K562 (cell line): Measurements from ENCODE around the gene CREB5. TPM values are rescaled to one million over a fixed set of nuclear protein-coding genes. Genes with fewer than 3 reads are reported as not detected.

Experiments used
- ATAC-seq: fragments of 200-7000 bp; cut with Tn5 transposase; 3 replicates; pipeline ENCODE4 v1.9.1; 2020; ENCODE audit warnings: moderate library complexity
- BruUV-seq: library from RNA; stranded (reverse); fragments of 400-500 nt; replicated peaks from 2 replicates; lab custom pipeline; 2021; lab: Mats Ljungman, UMichigan
- CTCF ChIA-PET: fragments of 300-600 bp; formaldehyde crosslinking; extraction: SDS; loops from one replicate; lab custom pipeline; 2021; ENCODE audit warnings: low intra/inter-chr PET ratio; lab: Yijun Ruan, JAX
- POLR2A ChIA-PET: fragments of 300-600, 350-650 bp; sonication (Branson Sonifier 250); formaldehyde crosslinking; extraction: SDS; loops from one replicate; lab custom pipeline; 2021; ENCODE audit warnings: antibody characterized with exemption, inconsistent platforms; lab: Yijun Ruan, JAX
- DNase-seq, 4 experiments: peaks; one replicate each; pipeline versions ENCODE4 v3.0.0 to v3.0.0-alpha.2; 2011 to 2018; ENCODE audit warnings: low spot score in 3 of 4, mixed read lengths in 3 of 4; ENCODE audit errors: extremely low read depth in 1 of 4
- FAIRE-seq: peaks from 2 replicates; lab custom pipeline; 2011; peaks lifted over from hg19 to GRCh38; lab: Jason Lieb, UNC
- H2AFZ ChIP-seq: 2 replicates; pipeline ENCODE4 v1.6.0; 2011; ENCODE audit warnings: low read depth, low read length, control low read depth, inconsistent platforms
- H3K27ac ChIP-seq: fragments of 200-600 bp; 3 replicates; pipeline ENCODE4 v1.8.0; 2011; ENCODE audit warnings: low read depth, mild to moderate bottlenecking, control low read depth, inconsistent platforms, low read length, moderate library complexity, mixed read lengths; ENCODE audit errors: extremely low read depth
- H3K27me3 ChIP-seq, 2 experiments: fragments of 300-600 bp in 1 of 2; 2 replicates in 1 of 2; 3 replicates in 1 of 2; pipeline versions ENCODE4 v1.6.0 to v1.8.0; 2011; ENCODE audit warnings: inconsistent platforms in 2 of 2, low read length in 2 of 2, mild to moderate bottlenecking in 1 of 2, mixed read lengths in 1 of 2, moderate library complexity in 1 of 2; ENCODE audit not compliant: control insufficient read depth in 2 of 2, insufficient read depth in 2 of 2
- H3K36me3 ChIP-seq: fragments of 300-600 bp; 3 replicates; pipeline ENCODE4 v1.8.0; 2011; ENCODE audit warnings: mild to moderate bottlenecking, low read length, inconsistent platforms; ENCODE audit not compliant: control insufficient read depth, insufficient read depth
- H3K4me1 ChIP-seq, 2 experiments: fragments of 200-600 bp in 1 of 2; replicated peaks in 1 of 2; 2 replicates in 1 of 2; 3 replicates in 1 of 2; pipeline versions ENCODE4 v1.5.1 to v1.8.0; 2011; ENCODE audit warnings: inconsistent platforms in 2 of 2, low read length in 2 of 2, mild to moderate bottlenecking in 1 of 2, mixed read lengths in 1 of 2, moderate library complexity in 1 of 2; ENCODE audit not compliant: control insufficient read depth in 2 of 2, insufficient read depth in 2 of 2
- H3K4me2 ChIP-seq: 2 replicates; pipeline ENCODE4 v1.6.1; 2011; ENCODE audit warnings: low read length, control low read depth, inconsistent platforms, mixed read lengths; ENCODE audit not compliant: insufficient read depth
- H3K4me3 ChIP-seq: fragments of 200-600 bp; sonication (generic), shearing (Covaris generic); 2 replicates; pipeline ENCODE4 v1.5.1; 2016; ENCODE audit warnings: control low read depth, inconsistent platforms
- H3K79me2 ChIP-seq: fragments of 200-600 bp; 3 replicates; pipeline ENCODE4 v1.8.0; 2011; ENCODE audit warnings: low read length, inconsistent platforms; ENCODE audit not compliant: control insufficient read depth, insufficient read depth
- H3K9ac ChIP-seq, 2 experiments: 2 replicates each; pipeline versions ENCODE4 v1.6.0 to v1.6.1; 2011; ENCODE audit warnings: low read depth in 2 of 2, low read length in 2 of 2, control low read depth in 1 of 2, inconsistent platforms in 1 of 2, mild to moderate bottlenecking in 1 of 2, mixed read lengths in 1 of 2; ENCODE audit not compliant: insufficient read depth in 1 of 2
- H3K9me1 ChIP-seq: one replicate; pipeline ENCODE4 v1.6.0; 2011; ENCODE audit warnings: inconsistent platforms, mild to moderate bottlenecking, low read length, moderate library complexity; ENCODE audit not compliant: control insufficient read depth, insufficient read depth
- H3K9me3 ChIP-seq: replicated peaks from 2 replicates; pipeline ENCODE4 v1.5.1; 2011; ENCODE audit warnings: low read depth, low read length, inconsistent platforms; ENCODE audit not compliant: control insufficient read depth, insufficient read depth
- H4K20me1 ChIP-seq: replicated peaks from 2 replicates; pipeline ENCODE4 v1.6.1; 2011; ENCODE audit warnings: low read length, inconsistent platforms, mixed read lengths; ENCODE audit not compliant: control insufficient read depth, insufficient read depth
- ARID2 ChIP-seq: fragments of 450-650 bp; IDR thresholded peaks from 2 replicates; pipeline ENCODE4 v1.6.1; 2017; ENCODE audit warnings: antibody characterized with exemption, mild to moderate bottlenecking
- ASH1L ChIP-seq: fragments of 450-650 bp; IDR thresholded peaks from 2 replicates; pipeline ENCODE4 v1.6.1; 2018; ENCODE audit warnings: borderline replicate concordance, mild to moderate bottlenecking, low read depth; ENCODE audit not compliant: partially characterized antibody
- CHD2 ChIP-seq: IDR thresholded peaks from 2 replicates; pipeline ENCODE4 v1.6.1; 2011; ENCODE audit warnings: low read depth, low read length
- RAD21 ChIP-seq, 2 experiments: fragments of 250-450 bp in 1 of 2; fragments of 450-650 bp in 1 of 2; sonication (Bioruptor Pico) in 1 of 2; formaldehyde crosslinking in 1 of 2; IDR thresholded peaks in 1 of 2; conservative IDR thresholded peaks in 1 of 2; 2 replicates each; pipeline versions ENCODE4 v1.4.0 to v1.8.0; 2020 to 2022; ENCODE audit warnings: mild to moderate bottlenecking in 2 of 2, moderate library complexity in 1 of 2
- STAT5B ChIP-seq: fragments of 250-450 bp; sonication (Bioruptor Pico); IDR thresholded peaks from 2 replicates; pipeline ENCODE4 v1.8.0; 2021; ENCODE audit warnings: mild to moderate bottlenecking, inconsistent platforms
- ZNF274 ChIP-seq: IDR thresholded peaks from 2 replicates; pipeline ENCODE4 v1.6.1; 2011; ENCODE audit warnings: low read depth, mild to moderate bottlenecking, low read length, moderate library complexity, borderline replicate concordance
- WGBS: fragments of 100-300 bp; shearing (Covaris generic); methylation state at CpG from one replicate; pipeline ENCODE4 v1.1.6; 2016; ENCODE audit warnings: low coverage, mixed read lengths; ENCODE audit not compliant: insufficient coverage; ENCODE audit errors: missing lambda C conversion rate; 5-methylcytosine and 5-hydroxymethylcytosine counted together
- in situ Hi-C: fragments of 300-500 bp; cut with MboI; formaldehyde crosslinking; loops from 4 replicates; pipeline ENCODE4 v1.15.0; 2018; ENCODE audit warnings: inconsistent platforms, mixed read lengths
- intact Hi-C: fragments of 100-400 bp; cut with micrococcal nuclease; formaldehyde crosslinking; loops from 2 replicates; pipeline ENCODE4 v1.14.2; 2022
- polyA plus RNA-seq, 8 experiments: library from polyadenylated mRNA; depleted of rRNA in 4 of 8; stranded (reverse) in 5 of 8; unstranded in 3 of 8; fragments of >200 nt; fragmentation: Nextera tagmentation in 2 of 8; fragmentation: Illumina TruSeq in 1 of 8; extraction: Ambion mirVana in 2 of 8; extraction: Trizol in 1 of 8; gene quantifications; 2 replicates each; pipeline versions ENCODE4 v1.2.1 to v1.2.3, GENCODE V29; 2011 to 2014; ENCODE audit warnings: inconsistent platforms in 1 of 8, missing spikeins in 1 of 8
- total RNA-seq, 7 experiments: library from RNA; depleted of rRNA in 6 of 7; stranded (reverse); fragments of >200 nt in 6 of 7; fragmentation: Illumina TruSeq in 2 of 7; extraction: Trizol in 2 of 7; gene quantifications; 2 replicates each; pipeline versions ENCODE4 v1.2.1 to v1.2.3, GENCODE V29; 2011 to 2021; ENCODE audit warnings: low replicate concordance in 1 of 7
- TF ChIP-seq, protein P1 (sequence below): fragments of 450-650 bp; formaldehyde crosslinking; IDR thresholded peaks from 2 replicates; pipeline ENCODE4 v1.4.0; 2020; ENCODE audit warnings: mild to moderate bottlenecking, moderate library complexity
- TF ChIP-seq, protein P2 (sequence below): fragments of 250-450 bp; sonication (Bioruptor Pico); IDR thresholded peaks from 2 replicates; pipeline ENCODE4 v1.8.0; 2021; ENCODE audit warnings: moderate library complexity, mild to moderate bottlenecking, inconsistent platforms
- TF ChIP-seq, protein P3 (sequence below): fragments of 250-450 bp; sonication (Bioruptor Pico); IDR thresholded peaks from 2 replicates; pipeline ENCODE4 v1.5.0; 2020; ENCODE audit warnings: mild to moderate bottlenecking

Gene CREB5
- total and polyA plus RNA-seq, 9 of the 15 experiments (the other 6 are each of a cell fraction or from before 2014, with no cell fraction given) = 0.33 to 6.4 (median 1.8) TPM

DNA sequence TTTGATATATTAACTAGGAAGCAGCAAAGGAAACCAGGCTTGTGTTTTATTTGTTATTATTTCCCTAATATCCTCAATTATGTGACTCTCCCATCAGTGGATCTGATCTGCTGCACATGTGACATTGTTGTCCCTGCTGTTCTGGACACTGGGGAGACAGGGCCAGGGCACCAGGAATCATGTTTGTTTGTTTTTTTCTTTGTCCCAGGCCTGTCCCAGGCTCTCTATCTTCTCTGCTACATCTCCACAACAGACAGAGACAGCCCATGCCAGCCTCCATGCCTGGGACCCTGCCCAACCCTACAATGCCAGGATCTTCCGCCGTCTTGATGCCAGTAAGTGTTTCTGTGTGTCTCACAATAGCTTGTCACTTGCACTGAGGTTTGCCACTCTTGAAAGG is 306.2 kb downstream of the CREB5 start:
- no peaks in the 10 kb centered on the region for H3K9me3 ChIP-seq
- H3K4me2 ChIP-seq = no peak overlapping the region
- intact Hi-C loops = no loop called here
- H3K4me1 ChIP-seq = no peaks in the 10 kb centered on the region
- H3K27ac ChIP-seq = no peak overlapping the region
- no TSS peak for BruUV-seq
- H3K79me2 ChIP-seq = no peaks in the 10 kb centered on the region
- no peak for DNase-seq
- H3K9ac ChIP-seq = no peak overlapping the region
- no peak for FAIRE-seq
- ChIA-PET POLR2A (no interaction called here), CTCF (no interaction called here)
- WGBS = 13% methylated on average over 2 of the region's 2 CpGs
- H3K27me3 ChIP-seq = no peaks in the 10 kb centered on the region
- H3K9me1 ChIP-seq = no peaks in the 10 kb centered on the region
- in situ Hi-C loops = no loop called here
- H3K36me3 ChIP-seq = no peaks in the 10 kb centered on the region
- no peak overlapping the region for H3K4me3 ChIP-seq
- H4K20me1 ChIP-seq = no peaks in the 10 kb centered on the region; the same call in 1 of the 2 replicates
- no peak for ATAC-seq
- H2AFZ ChIP-seq = no peak overlapping the region
- TF ChIP-seq CHD2 (no peak), ARID2 (no peak), ZNF274 (no peak), STAT5B (CRISPR knock-in tag) (no peak), ASH1L (no peak), RAD21 (CRISPR knock-in tag; conservative IDR thresholded peaks at IDR 0.05 in 1 of 2, IDR thresholded peaks at IDR 0.05 in 1 of 2) (no peak)
- TF ChIP-seq, protein P1, sequence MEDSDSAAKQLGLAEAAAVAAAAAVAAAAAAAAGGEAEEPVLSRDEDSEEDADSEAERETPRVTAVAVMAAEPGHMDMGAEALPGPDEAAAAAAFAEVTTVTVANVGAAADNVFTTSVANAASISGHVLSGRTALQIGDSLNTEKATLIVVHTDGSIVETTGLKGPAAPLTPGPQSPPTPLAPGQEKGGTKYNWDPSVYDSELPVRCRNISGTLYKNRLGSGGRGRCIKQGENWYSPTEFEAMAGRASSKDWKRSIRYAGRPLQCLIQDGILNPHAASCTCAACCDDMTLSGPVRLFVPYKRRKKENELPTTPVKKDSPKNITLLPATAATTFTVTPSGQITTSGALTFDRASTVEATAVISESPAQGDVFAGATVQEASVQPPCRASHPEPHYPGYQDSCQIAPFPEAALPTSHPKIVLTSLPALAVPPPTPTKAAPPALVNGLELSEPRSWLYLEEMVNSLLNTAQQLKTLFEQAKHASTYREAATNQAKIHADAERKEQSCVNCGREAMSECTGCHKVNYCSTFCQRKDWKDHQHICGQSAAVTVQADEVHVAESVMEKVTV (CRISPR knock-in tag) = no peak
- TF ChIP-seq, protein P2, sequence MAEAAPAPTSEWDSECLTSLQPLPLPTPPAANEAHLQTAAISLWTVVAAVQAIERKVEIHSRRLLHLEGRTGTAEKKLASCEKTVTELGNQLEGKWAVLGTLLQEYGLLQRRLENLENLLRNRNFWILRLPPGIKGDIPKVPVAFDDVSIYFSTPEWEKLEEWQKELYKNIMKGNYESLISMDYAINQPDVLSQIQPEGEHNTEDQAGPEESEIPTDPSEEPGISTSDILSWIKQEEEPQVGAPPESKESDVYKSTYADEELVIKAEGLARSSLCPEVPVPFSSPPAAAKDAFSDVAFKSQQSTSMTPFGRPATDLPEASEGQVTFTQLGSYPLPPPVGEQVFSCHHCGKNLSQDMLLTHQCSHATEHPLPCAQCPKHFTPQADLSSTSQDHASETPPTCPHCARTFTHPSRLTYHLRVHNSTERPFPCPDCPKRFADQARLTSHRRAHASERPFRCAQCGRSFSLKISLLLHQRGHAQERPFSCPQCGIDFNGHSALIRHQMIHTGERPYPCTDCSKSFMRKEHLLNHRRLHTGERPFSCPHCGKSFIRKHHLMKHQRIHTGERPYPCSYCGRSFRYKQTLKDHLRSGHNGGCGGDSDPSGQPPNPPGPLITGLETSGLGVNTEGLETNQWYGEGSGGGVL (CRISPR knock-in tag) = no peak
- TF ChIP-seq, protein P3, sequence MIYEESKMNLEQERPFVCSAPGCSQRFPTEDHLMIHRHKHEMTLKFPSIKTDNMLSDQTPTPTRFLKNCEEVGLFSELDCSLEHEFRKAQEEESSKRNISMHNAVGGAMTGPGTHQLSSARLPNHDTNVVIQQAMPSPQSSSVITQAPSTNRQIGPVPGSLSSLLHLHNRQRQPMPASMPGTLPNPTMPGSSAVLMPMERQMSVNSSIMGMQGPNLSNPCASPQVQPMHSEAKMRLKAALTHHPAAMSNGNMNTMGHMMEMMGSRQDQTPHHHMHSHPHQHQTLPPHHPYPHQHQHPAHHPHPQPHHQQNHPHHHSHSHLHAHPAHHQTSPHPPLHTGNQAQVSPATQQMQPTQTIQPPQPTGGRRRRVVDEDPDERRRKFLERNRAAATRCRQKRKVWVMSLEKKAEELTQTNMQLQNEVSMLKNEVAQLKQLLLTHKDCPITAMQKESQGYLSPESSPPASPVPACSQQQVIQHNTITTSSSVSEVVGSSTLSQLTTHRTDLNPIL (CRISPR knock-in tag) = no peak
